WTC11 (cell line): ENCODE measurements around the gene GRAP.

ENCODE experiments used
- CTCF ChIP-seq: fragments of 200-600 bp; IDR thresholded peaks from 2 replicates; pipeline ENCODE4 v1.8.0; 2022; ENCODE audit warnings: antibody characterized with exemption
- ETV6 ChIP-seq: sonication (generic); formaldehyde crosslinking; IDR thresholded peaks from 2 replicates; pipeline ENCODE4 v1.8.1; 2022; ENCODE audit warnings: mild to moderate bottlenecking, missing genetic modification reagents
- NFE2L1 ChIP-seq: sonication (generic); formaldehyde crosslinking; IDR thresholded peaks from 2 replicates; pipeline ENCODE4 v1.8.1; 2023; ENCODE audit warnings: missing genetic modification reagents
- SMAD3 ChIP-seq: sonication (generic); formaldehyde crosslinking; IDR thresholded peaks from 2 replicates; pipeline ENCODE4 v1.8.0; 2022; ENCODE audit warnings: missing genetic modification reagents, mild to moderate bottlenecking, borderline replicate concordance
- SP1 ChIP-seq: sonication (generic); formaldehyde crosslinking; conservative IDR thresholded peaks from 2 replicates; pipeline ENCODE4 v1.8.1; 2022; ENCODE audit warnings: missing genetic modification reagents
- USF2 ChIP-seq: sonication (generic); formaldehyde crosslinking; IDR thresholded peaks from 2 replicates; pipeline ENCODE4 v1.8.1; 2023; ENCODE audit warnings: mild to moderate bottlenecking, missing genetic modification reagents, moderate library complexity
- ZBTB21 ChIP-seq: sonication (generic); formaldehyde crosslinking; IDR thresholded peaks from 2 replicates; pipeline ENCODE4 v1.8.1; 2023; ENCODE audit warnings: mild to moderate bottlenecking, missing genetic modification reagents, borderline replicate concordance
- ZBTB43 ChIP-seq: sonication (generic); formaldehyde crosslinking; IDR thresholded peaks from 2 replicates; pipeline ENCODE4 v1.8.1; 2023; ENCODE audit warnings: mild to moderate bottlenecking, missing genetic modification reagents

GRCh38 chr17:19022128-19022527 is 24.6 kb downstream of the GRAP start:
- no peak for TF ChIP-seq CTCF
- TF ChIP-seq SP1 (CRISPR knock-in tag): no peak
- no peak for TF ChIP-seq SMAD3 (CRISPR knock-in tag)
- no peak for TF ChIP-seq USF2 (CRISPR knock-in tag)
- TF ChIP-seq ETV6 (CRISPR knock-in tag): no peak
- TF ChIP-seq NFE2L1 (CRISPR knock-in tag): no peak
- TF ChIP-seq ZBTB43 (CRISPR knock-in tag): no peak
- TF ChIP-seq ZBTB21: no peak
